Measurements from ENCODE around the gene CENPP.
A peak's percentile ranks its signal among the peaks of the same experiment; 100 is the strongest.

CENPP gene

DNA sequence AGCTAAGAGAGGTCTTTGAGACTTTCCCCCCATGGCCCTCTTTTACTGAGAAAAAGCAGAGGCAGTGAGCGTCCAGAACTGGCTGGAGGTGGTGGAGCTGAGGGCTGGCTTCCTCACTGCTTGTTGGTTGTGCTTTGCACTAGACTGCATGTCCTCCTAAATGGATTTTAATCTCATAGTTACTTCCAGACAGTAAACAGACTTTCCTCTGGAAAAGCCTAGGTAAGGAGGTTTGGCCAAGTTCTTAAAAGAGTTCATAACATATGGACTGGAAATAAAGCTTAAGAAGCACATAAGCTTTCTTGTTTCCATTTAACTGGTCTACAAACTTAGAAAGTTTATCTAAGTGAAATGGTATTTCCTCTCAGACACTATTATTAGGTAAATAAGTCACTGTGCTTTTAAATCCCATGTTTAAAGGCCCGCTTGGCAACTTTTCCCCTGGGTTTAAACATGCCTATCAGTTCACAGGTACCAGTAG, 154.6 kb downstream of the CENPP start:
- DNase-seq (ENCODE audit: extremely low spot score) = no peak
- TF ChIP-seq CTCF (IDR thresholded peaks at IDR 0.05; ENCODE audit: control extremely low read depth, extremely low read depth, low read depth, missing control alignments) = no peak
- CTCF ChIA-PET = interaction anchor here (0.9 to 2.2 kb wide), 4 partner anchors 14 to 25 kb away, joined by 4 to 5 read pairs (median 4); no protein-coding TSS in a partner anchor

GRCh38 chr9:92480986-92481633, 155.4 kb downstream of the CENPP start:
- CTCF ChIA-PET = interaction anchor here (0.9 to 2.2 kb wide), 4 partner anchors 13 to 26 kb away, joined by 4 to 5 read pairs (median 4); no protein-coding TSS in a partner anchor
- peak; percentile 28 for DNase-seq (ENCODE audit: extremely low spot score)
- POLR2A ChIA-PET = no interaction called here
- no peak for TF ChIP-seq CTCF (IDR thresholded peaks at IDR 0.05; ENCODE audit: control extremely low read depth, extremely low read depth, low read depth, missing control alignments)

More for the DNA sequence above, 154.6 kb downstream of the CENPP start:
- POLR2A ChIA-PET = no interaction called here

- ChIA-PET CTCF (interaction anchor here (1.8 to 2.2 kb wide), 2 partner anchors 12 to 19 kb away, joined by 4 to 5 read pairs; no protein-coding TSS in a partner anchor), POLR2A (no interaction called here)
- no peak for DNase-seq (ENCODE audit: extremely low spot score)
- TF ChIP-seq CTCF (IDR thresholded peaks at IDR 0.05; ENCODE audit: control extremely low read depth, extremely low read depth, low read depth, missing control alignments) = no peak
Measured at GRCh38 chr9:92482329-92482728, 156.6 kb downstream of the CENPP start, which contains the start of gene ASPN. Gene ASPN, minus strand, starts transcription at chr9:92482506.

GRCh38 chr9:92482805-92483204, 157.1 kb downstream of the CENPP start:
- no peak for TF ChIP-seq CTCF (IDR thresholded peaks at IDR 0.05; ENCODE audit: control extremely low read depth, extremely low read depth, low read depth, missing control alignments)
- DNase-seq (ENCODE audit: extremely low spot score) = no peak
- ChIA-PET POLR2A (no interaction called here), CTCF (interaction anchor here (1.4 kb wide), 1 partner anchor 40 kb away, joined by 4 read pairs; no protein-coding TSS in a partner anchor)

DNA sequence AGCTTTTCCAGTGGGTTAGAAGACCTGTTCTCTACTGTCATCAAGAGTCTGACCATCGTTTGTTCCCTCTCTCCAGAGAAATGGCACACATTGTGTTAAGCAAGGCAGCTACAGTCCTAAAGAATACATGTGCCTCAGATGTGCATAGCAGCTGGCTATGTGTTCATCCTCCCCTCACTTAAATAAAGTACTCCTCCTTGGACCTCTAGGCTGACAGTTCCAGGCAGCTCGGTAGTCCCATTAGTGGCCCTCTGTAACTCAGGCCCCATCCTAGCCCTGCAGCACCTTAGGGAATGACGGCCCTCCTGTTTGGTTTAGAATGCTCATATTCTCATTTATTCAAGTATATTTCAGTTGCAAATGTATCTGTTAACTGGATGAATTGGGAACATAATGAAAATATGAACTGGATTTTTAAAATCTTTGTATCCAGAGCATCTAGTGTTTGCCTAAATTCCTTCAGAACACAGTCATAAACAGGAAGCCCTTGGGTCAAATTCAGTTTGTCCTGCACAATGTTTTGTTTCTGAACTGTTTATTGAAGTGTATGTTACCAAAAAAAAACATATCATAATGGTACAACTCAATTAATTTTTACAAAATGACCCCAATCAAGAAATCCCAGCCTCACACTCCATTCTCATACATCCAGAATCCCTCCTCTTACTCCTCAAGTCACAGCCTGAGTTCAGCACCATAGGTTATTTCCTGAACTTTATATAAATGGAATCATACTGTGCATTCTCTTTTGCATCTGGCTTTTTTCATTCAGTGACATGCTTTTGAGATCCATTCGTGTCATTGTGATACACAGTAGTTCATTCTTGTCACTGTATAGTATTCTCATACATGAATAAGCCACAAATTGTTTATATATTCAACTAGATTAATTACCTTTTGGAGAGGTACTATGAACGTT, 158.1 kb downstream of the CENPP start:
- no peak for TF ChIP-seq CTCF (IDR thresholded peaks at IDR 0.05; ENCODE audit: control extremely low read depth, extremely low read depth, low read depth, missing control alignments)
- CTCF ChIA-PET = interaction anchor here (1.4 kb wide), 1 partner anchor 41 kb away, joined by 4 read pairs; no protein-coding TSS in a partner anchor
- no peak for DNase-seq (ENCODE audit: extremely low spot score)
- POLR2A ChIA-PET = no interaction called here

DNA sequence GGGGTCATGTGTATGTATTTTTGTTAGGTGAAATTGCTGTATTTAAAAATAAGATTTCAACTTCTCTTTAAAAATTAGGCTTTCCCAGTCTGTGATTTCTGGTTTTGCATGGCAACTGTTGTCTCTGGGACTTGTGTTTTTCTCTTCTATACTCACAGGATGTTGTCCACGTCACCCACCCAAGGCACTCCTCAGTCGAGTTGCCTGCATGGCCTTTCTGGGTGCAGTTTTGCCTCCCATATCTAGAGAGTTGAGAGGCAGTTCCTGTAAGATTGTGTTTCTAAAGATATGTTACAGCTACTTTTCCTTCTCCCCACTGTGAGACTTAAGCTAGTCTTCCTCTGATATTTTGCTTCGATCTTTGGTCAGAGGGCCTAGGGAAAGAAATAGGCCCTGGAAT, 158.8 kb downstream of the CENPP start:
- no peak for TF ChIP-seq CTCF (IDR thresholded peaks at IDR 0.05; ENCODE audit: control extremely low read depth, extremely low read depth, low read depth, missing control alignments)
- DNase-seq (ENCODE audit: extremely low spot score) = no peak
- CTCF ChIA-PET = interaction anchor here (0.8 kb wide), 1 partner anchor 10 kb away, joined by 3 read pairs; no protein-coding TSS in a partner anchor
- POLR2A ChIA-PET = no interaction called here
